Spleen (tissue), 7 donors: ENCODE measurements around the gene PLK1.

Experiments used
- CTCF ChIP-seq, 11 experiments: fragments of 200-600 bp in 7 of 11; fragments of 450-650 bp in 4 of 11; sonication (generic) in 4 of 11; IDR thresholded peaks in 8 of 11; conservative IDR thresholded peaks in 3 of 11; 1 replicate in 7 of 11; 2 replicates in 4 of 11; pipeline versions ENCODE4 v1.4.0 to v1.8.0; 2016 to 2021; ENCODE audit warnings: antibody characterized with exemption in 11 of 11, inconsistent platforms in 4 of 11, mild to moderate bottlenecking in 1 of 11
- POLR2A ChIP-seq, 3 donors: fragments of 450-650 bp; IDR thresholded peaks; one replicate each; pipeline ENCODE4 v1.5.1; 2017; ENCODE audit warnings: antibody characterized with exemption in 3 of 3, mild to moderate bottlenecking in 1 of 3
- donor health status: DM: no; HTN: no; CAD: no; lungs with moderate emphysema.
- donor health status: DM: no; HTN: no; CAD: no.
- donor health status: DM: no; HTN: no; CAD: no.

GRCh38 chr16:23724785-23725131 is 46.1 kb downstream of the PLK1 start:
- no peak for TF ChIP-seq CTCF (IDR thresholded peaks at IDR 0.05 in 8 of 11, conservative IDR thresholded peaks at IDR 0.05 in 3 of 11)
- TF ChIP-seq POLR2A (IDR thresholded peaks at IDR 0.05) = no peak
